ENCODE data around the gene CRISP2. TPM values are rescaled to one million over a fixed set of nuclear protein-coding genes. Genes with fewer than 3 reads are reported as not detected.
"Not testable (repeated sequence)": the region's sequence is repeated elsewhere in the genome, so short reads cannot be mapped to it uniquely, and the experiment has no call there.

CRISP2 gene
- total RNA-seq, 1 donor from 2014 or later: not detected

GRCh38 chr6:49664817-49665216, 48.5 kb downstream of the CRISP2 start:
- no peak for ATAC-seq (ENCODE audit: poor library complexity)
- intact Hi-C loops (cut with DNase I): no loop called here
- no peak for DNase-seq

GRCh38 chr6:49664054-49664453, 49.3 kb downstream of the CRISP2 start:
- intact Hi-C loops (cut with DNase I); DNase-seq; ATAC-seq (ENCODE audit: poor library complexity): not testable (repeated sequence)

- ATAC-seq (ENCODE audit: poor library complexity): no peak
- intact Hi-C loops (cut with DNase I): no loop called here
- DNase-seq: no peak
Measured at GRCh38 chr6:49662892-49663261, 50.5 kb downstream of the CRISP2 start.

- intact Hi-C loops (cut with DNase I): no loop called here
- DNase-seq (no peak), ATAC-seq (ENCODE audit: poor library complexity) (no peak)
Measured at GRCh38 chr6:49662231-49662891, 51.0 kb downstream of the CRISP2 start.

- ATAC-seq (ENCODE audit: poor library complexity): no peak
- DNase-seq: no peak
- intact Hi-C loops (cut with DNase I): no loop called here
Measured at GRCh38 chr6:49653942-49654341, 59.4 kb downstream of the CRISP2 start.

GRCh38 chr6:49653438-49653837, 59.9 kb downstream of the CRISP2 start:
- intact Hi-C loops (cut with DNase I): no loop called here
- no peak for ATAC-seq (ENCODE audit: poor library complexity)
- no peak for DNase-seq

- DNase-seq (no peak), ATAC-seq (ENCODE audit: poor library complexity) (no peak)
- intact Hi-C loops (cut with DNase I): no loop called here
Measured at GRCh38 chr6:49651239-49651638, 62.1 kb downstream of the CRISP2 start.

GRCh38 chr6:49649988-49650387, 63.4 kb downstream of the CRISP2 start:
- ATAC-seq (ENCODE audit: poor library complexity): no peak
- intact Hi-C loops (cut with DNase I): no loop called here
- DNase-seq: no peak

GRCh38 chr6:49648036-49648435, 65.3 kb downstream of the CRISP2 start:
- DNase-seq: no peak
- no peak for ATAC-seq (ENCODE audit: poor library complexity)
- intact Hi-C loops (cut with DNase I): no loop called here

GRCh38 chr6:49647476-49647875, 65.9 kb downstream of the CRISP2 start:
- intact Hi-C loops (cut with DNase I): no loop called here
- DNase-seq (no peak), ATAC-seq (ENCODE audit: poor library complexity) (no peak)

GRCh38 chr6:49646942-49647341, 66.4 kb downstream of the CRISP2 start:
- intact Hi-C loops (cut with DNase I): no loop called here
- ATAC-seq (ENCODE audit: poor library complexity) (no peak), DNase-seq (no peak)

- no peak for ATAC-seq (ENCODE audit: poor library complexity)
- intact Hi-C loops (cut with DNase I): no loop called here
- DNase-seq: no peak
Measured at GRCh38 chr6:49646130-49646824, 67.1 kb downstream of the CRISP2 start.

GRCh38 chr6:49645139-49645538, 68.2 kb downstream of the CRISP2 start:
- ATAC-seq (ENCODE audit: poor library complexity): no peak
- intact Hi-C loops (cut with DNase I): no loop called here

More at GRCh38 chr6:49645139-49645538, 68.2 kb downstream of the CRISP2 start:
- no peak for DNase-seq

Other genes with a start within 250 kb of the CRISP2 start
- not detected for gene GLYATL3, start 213.6 kb downstream of the CRISP2 start, total RNA-seq
- gene C6orf141, start 162.9 kb downstream of the CRISP2 start, total RNA-seq: not detected
- gene RHAG, start 76.7 kb downstream of the CRISP2 start, total RNA-seq: 0.62 TPM
- not detected for gene CRISP3, start 30.8 kb upstream of the CRISP2 start, total RNA-seq
- not detected for gene PGK2, start 73.7 kb upstream of the CRISP2 start, total RNA-seq
- gene CRISP1, start 153.0 kb upstream of the CRISP2 start, total RNA-seq: not detected

Measured in Right ventricle myocardium superior (tissue), 1 donor.